Body of pancreas (tissue), 4 donors: ENCODE measurements around the gene MCAT.

ENCODE experiments used
- CTCF ChIP-seq, 7 experiments: fragments of 450-650 bp in 4 of 7; fragments of 200-600 bp in 3 of 7; sonication (generic) in 3 of 7; IDR thresholded peaks; one replicate each; pipeline ENCODE4 v1.5.1; 2016 to 2019; ENCODE audit warnings: antibody characterized with exemption in 7 of 7
- POLR2A ChIP-seq, 3 donors: fragments of 450-650 bp; IDR thresholded peaks; one replicate each; pipeline ENCODE4 v1.6.1; 2016; ENCODE audit warnings: antibody characterized with exemption in 3 of 3, mild to moderate bottlenecking in 2 of 3

GRCh38 chr22:43133401-43133800 lies 9.8 kb downstream of the MCAT start:
- TF ChIP-seq POLR2A (IDR thresholded peaks at IDR 0.05) (no peak), CTCF (IDR thresholded peaks at IDR 0.05) (no peak)
